Activated CD4-positive, alpha-beta T cell treated with anti-CD3 and anti-CD28 coated beads, Interleukin-2, Interleukin-4, amounts not matched to agents 100 ng/mL and 50 ng/mL, durations not matched to agents 16 hours and 8 hours (primary cell): ENCODE results near the gene MMP15.
"Not testable (repeated sequence)": the region's sequence is repeated elsewhere in the genome, so short reads cannot be mapped to it uniquely, and the experiment has no call there.

Experiments
- DNase-seq: peaks from one replicate; pipeline ENCODE4 v3.0.0-alpha.2; 2020; ENCODE audit warnings: low spot score

Gene MMP15

GRCh38 chr16:58025351-58026138 is at the start of gene MMP15:
Gene MMP15, plus strand, starts transcription at chr16:58025754. Its CDS starts 597 bp downstream, at chr16:58026351.
- DNase-seq, result peak; percentile 38

DNA sequence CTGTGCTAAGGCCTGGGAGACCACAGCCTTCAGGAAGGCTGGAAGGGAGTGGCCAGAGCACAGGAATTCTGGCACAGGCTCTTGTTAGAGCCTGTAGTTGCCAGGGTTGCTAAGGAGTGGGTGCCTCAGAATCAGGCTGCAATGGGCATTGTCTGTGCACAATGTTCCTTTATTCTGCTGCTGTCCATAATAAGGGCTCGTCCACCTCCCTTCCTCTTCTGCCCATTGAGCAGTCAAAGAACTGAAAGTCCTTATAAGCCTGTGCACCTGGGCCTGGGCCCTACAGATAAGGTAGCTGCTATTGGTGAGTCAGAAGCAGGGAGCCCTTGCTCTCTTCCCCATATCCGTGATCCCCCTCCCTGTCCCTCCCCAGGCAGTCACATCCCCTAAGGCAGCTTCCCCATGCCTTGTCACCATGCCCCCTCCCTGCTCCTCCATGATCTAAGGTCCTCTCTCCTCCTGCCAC is 49.2 kb upstream of the MMP15 start:
- no peak for DNase-seq

- no peak for DNase-seq
Observed at GRCh38 chr16:57977418-57978069, 48.0 kb upstream of the MMP15 start.

GRCh38 chr16:57978070-57978465 is 47.5 kb upstream of the MMP15 start:
- DNase-seq, result not testable (repeated sequence)

DNA sequence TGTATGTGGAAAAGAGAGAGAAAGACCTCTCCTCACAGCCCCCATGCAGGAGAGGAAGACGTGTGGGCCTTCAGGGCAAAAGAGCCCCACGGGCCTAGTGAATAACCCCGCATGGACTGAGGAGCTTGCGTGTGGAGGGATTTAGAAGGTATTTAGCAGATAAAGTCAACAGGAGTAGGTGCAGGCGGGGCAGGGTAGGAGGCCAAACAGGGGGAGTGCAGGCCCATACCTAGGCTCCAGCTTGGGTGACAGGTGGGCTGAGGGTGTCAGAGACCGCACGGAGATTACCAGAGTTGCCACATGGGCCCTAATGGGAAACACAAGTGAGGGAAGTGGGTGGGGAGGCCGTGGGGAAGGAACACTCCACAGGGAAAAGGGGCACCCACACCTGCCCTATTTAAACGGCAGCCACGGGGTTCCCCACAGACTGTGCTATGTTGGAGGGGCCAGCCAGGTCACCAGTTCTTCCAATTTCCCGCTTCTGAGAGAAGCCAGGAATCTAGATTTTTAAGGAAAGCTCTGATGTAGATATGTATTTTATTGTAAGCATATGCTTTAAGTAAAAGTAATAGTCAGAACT is 46.5 kb upstream of the MMP15 start:
- no peak for DNase-seq

GRCh38 chr16:57981636-57982035 is 43.9 kb upstream of the MMP15 start:
- no peak for DNase-seq

DNA sequence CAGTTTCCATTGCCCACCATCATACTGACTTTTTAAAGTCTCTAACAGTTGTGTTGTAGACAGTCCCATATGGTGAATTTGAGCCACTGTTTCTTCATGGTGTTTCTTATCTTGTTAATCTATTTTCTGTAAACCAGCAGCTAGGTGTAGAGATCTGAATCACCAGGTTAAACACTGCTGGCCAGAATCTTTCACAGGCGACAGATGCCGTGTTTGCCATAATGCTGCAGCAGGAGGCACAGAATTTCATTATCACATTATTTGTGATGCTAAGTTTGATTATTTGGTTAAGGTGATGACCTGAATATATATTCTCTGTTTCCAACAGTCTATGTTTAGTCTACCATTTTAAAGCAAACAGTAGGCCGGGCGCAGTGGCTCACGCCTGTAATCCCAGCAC is 43.2 kb upstream of the MMP15 start:
- no peak for DNase-seq

DNA sequence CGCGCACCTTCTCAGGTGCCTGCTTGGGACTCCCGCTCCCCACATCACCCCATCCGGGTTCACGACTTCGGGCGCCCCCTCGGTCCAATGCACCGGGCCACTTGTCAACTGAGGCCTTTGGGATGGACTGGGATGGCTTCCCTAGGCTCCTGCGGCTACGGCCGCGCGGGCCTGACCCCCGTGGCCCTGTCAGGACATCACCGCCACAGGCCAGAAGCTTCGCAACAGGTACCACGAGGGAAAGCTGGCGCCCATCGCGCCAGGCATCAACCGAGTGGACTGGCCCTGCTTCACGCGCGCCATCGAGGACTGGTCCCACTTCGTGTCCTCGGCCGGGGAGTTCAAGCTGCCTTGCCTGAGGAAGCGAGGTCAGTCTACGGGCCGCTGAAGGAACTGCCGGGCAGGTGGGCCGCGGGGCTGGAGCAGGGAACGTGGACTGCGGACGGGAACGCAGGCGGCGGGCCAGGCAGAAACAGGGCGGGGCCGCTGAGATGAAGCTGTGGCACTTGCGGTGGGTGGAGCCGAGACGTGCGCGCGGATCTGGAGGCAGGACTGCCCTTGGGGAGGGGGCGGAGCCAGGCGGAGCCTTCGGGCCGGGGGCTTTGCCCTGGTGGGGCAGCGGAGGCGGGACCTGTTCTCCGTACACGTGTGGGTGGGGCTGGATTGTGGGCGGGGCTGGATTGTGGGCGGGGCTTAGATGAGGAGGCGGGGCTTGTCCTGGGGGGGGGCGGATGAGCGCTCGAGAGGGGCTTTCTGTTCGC is 40.9 kb upstream of the MMP15 start:
- DNase-seq, result peak; percentile 88

DNA sequence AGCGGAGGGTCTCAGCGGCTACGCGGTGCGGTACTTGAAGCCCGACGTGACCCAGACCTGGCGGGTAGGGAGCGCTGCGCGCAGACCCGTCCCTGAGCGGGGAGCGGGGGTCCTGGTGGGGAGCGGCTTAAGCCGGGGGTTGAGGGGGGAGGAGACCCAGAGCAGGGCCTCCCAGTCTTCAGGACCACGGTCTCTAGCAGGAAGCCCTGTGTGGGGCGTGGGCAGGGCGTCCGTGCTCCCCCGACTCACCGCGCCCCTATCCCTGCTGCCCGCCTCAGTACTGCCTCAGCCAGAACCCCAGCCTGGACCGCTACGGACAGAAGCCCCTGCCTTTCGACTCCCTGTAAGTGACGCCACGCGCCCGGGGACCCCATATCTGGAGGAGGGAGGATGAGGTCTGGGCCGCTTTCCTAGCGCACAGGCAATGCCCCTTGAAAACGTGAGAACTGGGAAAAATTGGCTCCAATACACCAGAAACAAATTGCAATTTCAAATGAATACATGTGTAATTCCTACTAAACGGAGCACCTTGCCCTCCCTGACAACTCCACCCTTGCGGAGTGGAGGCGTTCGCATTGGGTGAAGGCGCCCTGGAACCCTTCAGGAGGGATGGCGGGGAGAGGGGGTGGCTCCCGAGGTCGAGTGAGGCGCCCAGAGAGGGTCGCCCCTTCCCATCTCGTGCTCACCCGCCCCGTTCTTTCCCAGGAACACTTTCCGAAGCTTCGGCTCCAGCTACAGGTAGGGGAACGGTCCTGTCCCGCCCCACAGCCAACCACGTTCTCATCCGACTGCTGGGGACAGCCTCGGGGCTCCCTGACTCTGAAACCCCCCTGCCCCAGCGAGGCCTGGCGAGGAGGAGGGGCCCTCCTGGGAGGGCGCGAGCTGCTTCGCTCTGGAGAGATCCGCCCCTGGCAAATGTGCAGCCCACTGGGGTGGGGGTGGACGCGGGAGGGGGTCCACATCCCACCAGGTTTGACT is 40.1 kb upstream of the MMP15 start:
- DNase-seq, result no peak

DNA sequence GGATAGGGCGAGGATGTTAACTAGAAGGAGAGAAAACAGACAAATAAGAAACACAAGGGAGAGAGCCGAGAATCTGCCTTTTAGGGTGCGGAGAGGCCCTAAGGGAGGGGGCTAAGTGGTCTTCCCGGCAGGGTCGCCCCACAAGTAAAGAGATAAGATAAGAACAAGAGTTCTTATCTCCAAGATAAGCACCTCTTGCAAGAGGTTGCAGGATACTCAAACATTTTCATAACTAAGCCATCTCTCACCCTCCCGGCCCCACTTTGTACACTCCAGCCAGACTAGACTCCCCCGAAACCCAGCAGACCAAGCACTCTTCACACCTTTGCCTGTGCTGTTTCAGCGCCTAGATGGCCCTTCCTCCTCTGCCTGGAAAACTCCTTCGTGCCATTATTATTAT is 39.4 kb upstream of the MMP15 start:
- no peak for DNase-seq

GRCh38 chr16:57987441-57988177 is 37.9 kb upstream of the MMP15 start:
- no peak for DNase-seq

- DNase-seq, result no peak
Observed at GRCh38 chr16:57988929-57989328, 36.6 kb upstream of the MMP15 start.

DNA sequence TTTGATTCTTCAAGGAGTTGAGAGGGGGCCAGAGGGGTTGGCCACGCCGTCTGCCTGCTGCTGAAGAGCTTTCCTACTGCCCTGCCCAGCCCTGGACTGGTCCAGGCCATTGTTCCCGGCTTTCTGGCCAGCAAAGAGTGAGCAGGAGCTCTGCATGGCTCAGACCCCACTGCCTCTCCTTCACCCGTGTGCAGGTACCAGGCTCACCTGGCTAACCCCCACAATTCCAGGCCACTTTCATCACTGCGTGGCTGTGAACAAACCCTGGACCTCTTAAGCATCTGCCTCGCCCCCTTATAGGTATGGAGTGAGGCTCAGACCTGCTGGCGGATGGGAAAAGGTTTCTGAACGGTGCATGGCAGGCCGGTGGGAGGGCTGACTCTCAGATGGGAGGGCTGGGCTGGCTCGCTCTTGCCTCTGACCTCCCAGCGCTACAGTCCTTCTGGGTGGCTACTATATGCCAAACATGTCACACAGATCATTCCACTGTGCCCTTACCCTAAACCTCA is 33.9 kb upstream of the MMP15 start:
- DNase-seq, result no peak

DNA sequence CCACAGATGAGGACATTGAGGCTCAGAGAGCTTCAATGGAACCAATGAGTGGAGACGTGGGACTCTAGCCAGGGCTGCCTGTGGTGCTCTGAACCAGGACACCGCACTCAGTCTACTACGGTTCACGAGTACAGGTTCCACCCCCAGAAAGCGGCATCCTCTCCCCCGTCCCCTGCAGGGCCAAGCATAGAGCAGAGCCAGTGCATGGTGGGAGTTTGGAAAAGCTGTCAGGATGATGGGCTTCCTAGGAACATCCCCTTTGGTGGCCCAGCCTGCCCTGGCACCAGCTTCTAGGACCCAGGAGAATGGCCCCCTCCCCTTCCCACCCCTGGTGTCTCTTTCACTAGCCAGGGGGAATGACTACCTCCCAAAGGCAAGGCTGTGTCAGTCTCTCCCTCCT is 33.5 kb upstream of the MMP15 start:
- DNase-seq, result no peak

GRCh38 chr16:57993438-57993837 is 32.1 kb upstream of the MMP15 start:
- no peak for DNase-seq

GRCh38 chr16:57993897-57994296 is 31.7 kb upstream of the MMP15 start:
- no peak for DNase-seq

DNA sequence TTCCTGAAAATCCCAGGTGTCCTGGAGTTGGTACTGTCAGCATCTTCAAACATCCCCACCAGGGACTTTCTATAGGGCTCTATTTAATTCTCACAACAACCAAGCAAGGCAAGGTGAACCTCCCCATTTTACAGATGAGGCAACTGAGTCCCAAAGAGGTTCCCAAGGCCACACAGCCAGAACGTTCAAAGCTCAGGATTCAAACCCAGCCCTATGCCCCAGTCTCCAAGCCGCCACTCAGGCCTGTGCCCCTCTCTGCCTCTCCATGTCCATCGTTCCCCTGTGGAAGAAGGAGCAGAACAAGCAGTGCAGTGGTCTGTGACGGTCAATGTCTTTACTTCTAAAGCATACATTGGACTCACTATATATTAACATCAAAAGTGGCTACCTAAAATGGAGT is 31.2 kb upstream of the MMP15 start:
- no peak for DNase-seq

DNA sequence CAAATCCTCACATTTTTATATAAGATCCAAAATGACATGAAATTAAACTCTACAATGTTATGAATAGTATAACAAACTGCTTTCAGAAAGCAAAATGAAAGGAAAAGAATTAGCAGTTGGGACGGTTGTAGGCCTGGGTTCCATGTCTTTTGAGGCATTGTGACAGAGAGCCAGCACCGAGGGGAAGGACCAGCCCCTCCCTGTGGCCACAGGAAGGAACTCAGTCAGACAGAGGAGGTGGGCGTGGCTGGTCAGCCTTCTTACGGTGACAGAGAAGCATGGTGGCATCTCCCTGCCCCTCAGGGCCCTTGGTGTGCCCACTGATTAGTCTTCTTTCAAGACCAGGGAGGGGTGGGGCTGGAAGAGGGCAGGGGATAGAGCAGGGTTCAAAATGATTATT is 30.8 kb upstream of the MMP15 start:
- DNase-seq, result peak; percentile 29

- no peak for DNase-seq
Observed at GRCh38 chr16:57995721-57996405, 29.7 kb upstream of the MMP15 start.
